ENCODE data around the gene GRN. TPM values are rescaled to one million over a fixed set of nuclear protein-coding genes. Genes with fewer than 3 reads are reported as not detected.
"Not testable (repeated sequence)": the region's sequence is repeated elsewhere in the genome, so short reads cannot be mapped to it uniquely, and the experiment has no call there.

GRN gene
- total RNA-seq, 2 donors from 2014 or later = 439 to 572 TPM

GRCh38 chr17:44389723-44390202, 44.7 kb downstream of the GRN start:
- ATAC-seq (no peak), DNase-seq (no peak)
- intact Hi-C loops (cut with DNase I, micrococcal nuclease) = no loop called here

- DNase-seq (no peak), ATAC-seq (no peak)
- intact Hi-C loops (cut with DNase I, micrococcal nuclease) = no loop called here
Measured at GRCh38 chr17:44390250-44390870, 45.3 kb downstream of the GRN start.

GRCh38 chr17:44394112-44394511, 49.0 kb downstream of the GRN start:
- intact Hi-C loops (cut with DNase I, micrococcal nuclease); DNase-seq; ATAC-seq: not testable (repeated sequence)

- DNase-seq = no peak
- intact Hi-C loops (cut with DNase I, micrococcal nuclease) = no loop called here
- no peak for ATAC-seq
Measured at GRCh38 chr17:44394833-44395232, 49.7 kb downstream of the GRN start.

GRCh38 chr17:44396946-44397345, 51.8 kb downstream of the GRN start:
- ATAC-seq = no peak
- DNase-seq = no peak
- intact Hi-C loops (cut with DNase I, micrococcal nuclease) = no loop called here

GRCh38 chr17:44397479-44398440, 52.7 kb downstream of the GRN start:
- intact Hi-C loops (cut with DNase I, micrococcal nuclease) = no loop called here
- DNase-seq = no peak
- ATAC-seq = no peak

- intact Hi-C loops (cut with DNase I, micrococcal nuclease) = no loop called here
- ATAC-seq (no peak), DNase-seq (no peak)
Measured at GRCh38 chr17:44398692-44399691, 53.9 kb downstream of the GRN start.

GRCh38 chr17:44400226-44400847, 55.2 kb downstream of the GRN start:
- DNase-seq (no peak), ATAC-seq (peak; percentile 30)
- intact Hi-C loops (cut with DNase I, micrococcal nuclease) = no loop called here

Other genes starting within 250 kb of the GRN start
- 10 to 100 TPM; 13.8 to 42.8 TPM for gene HDAC5, start 221.7 kb upstream of the GRN start, total RNA-seq
- gene HROB, start 203.4 kb upstream of the GRN start, total RNA-seq = 1 to 10 TPM in 1 of 2 donors, under 1 TPM in 1; 0.78 to 3.6 TPM
- gene ASB16, start 174.6 kb upstream of the GRN start, total RNA-seq = under 1 TPM in 1 of 2 donors, not detected in 1; 0.56 TPM
- gene TMUB2, start 158.3 kb upstream of the GRN start, total RNA-seq = 10 to 100 TPM; 44.8 to 51.8 TPM
- gene ATXN7L3, start 145.4 kb upstream of the GRN start, total RNA-seq = 10 to 100 TPM; 80.0 to 82.3 TPM
- gene UBTF, start 125.6 kb upstream of the GRN start, total RNA-seq = 10 to 100 TPM; 61.1 to 69.6 TPM
- gene SLC4A1, start 77.2 kb upstream of the GRN start, total RNA-seq = not detected
- gene RUNDC3A, start 36.7 kb upstream of the GRN start, total RNA-seq = 1 to 10 TPM in 1 of 2 donors, under 1 TPM in 1; 0.46 to 1.5 TPM
- gene SLC25A39, start 20.5 kb upstream of the GRN start, total RNA-seq = 100 to 1,000 TPM; 137 to 148 TPM
- gene FAM171A2, start 18.6 kb downstream of the GRN start, total RNA-seq = under 1 TPM; 0.24 to 0.67 TPM
- gene ITGA2B, start 44.3 kb downstream of the GRN start, total RNA-seq = under 1 TPM; 0.37 to 0.39 TPM
- 10 to 100 TPM; 29.1 to 33.7 TPM for gene GPATCH8, start 158.1 kb downstream of the GRN start, total RNA-seq
- 1 to 10 TPM in 1 of 2 donors, under 1 TPM in 1; 0.31 to 1.6 TPM for gene FZD2, start 212.2 kb downstream of the GRN start, total RNA-seq

Measured in left colon (tissue), 2 donors.